Stimulated activated CD4-positive, alpha-beta T cell treated with anti-CD3 and anti-CD28 coated beads, Interleukin-15, amount 100 ng/mL, for 48 hours (primary cell): ENCODE results near the gene SPINT1.

Source experiments
- DNase-seq, 2 donors: peaks; one replicate each; pipeline ENCODE4 v3.0.0-alpha.2; 2020; ENCODE audit warnings: low read depth in 2 of 2

The SPINT1 gene

DNA sequence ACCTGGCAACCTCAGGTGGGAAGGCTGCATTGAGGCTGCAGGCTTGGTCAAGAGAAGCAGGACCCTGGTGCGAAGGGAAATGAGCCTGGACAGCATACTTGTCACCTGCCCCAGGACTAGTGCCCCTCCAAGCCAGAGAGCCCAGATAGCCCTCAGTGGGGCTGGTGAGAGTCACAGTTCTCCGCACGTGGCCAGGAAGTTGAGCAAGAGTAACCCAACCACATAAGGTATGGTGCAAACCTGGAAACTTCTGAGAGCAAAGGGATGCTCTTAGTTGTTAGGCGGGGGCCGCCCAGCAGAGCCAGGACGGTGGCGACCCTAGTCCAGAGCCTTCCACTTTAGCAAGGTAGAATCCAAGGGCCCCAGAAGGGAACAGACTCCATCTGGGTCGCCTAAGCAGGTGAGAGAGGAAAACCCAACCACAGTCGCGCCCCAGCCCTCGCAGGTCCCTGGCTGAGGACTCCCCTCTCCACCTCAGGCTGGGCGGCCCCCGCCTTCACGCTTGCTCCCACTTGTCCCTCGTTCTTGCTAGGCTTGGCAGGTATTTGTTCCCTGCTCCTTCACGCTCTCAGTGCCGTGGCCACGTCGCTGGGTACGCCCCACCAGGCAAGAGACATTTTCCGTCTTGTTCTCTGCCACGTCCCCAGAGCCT lies 49.3 kb downstream of the SPINT1 start:
- no peak for DNase-seq

DNA sequence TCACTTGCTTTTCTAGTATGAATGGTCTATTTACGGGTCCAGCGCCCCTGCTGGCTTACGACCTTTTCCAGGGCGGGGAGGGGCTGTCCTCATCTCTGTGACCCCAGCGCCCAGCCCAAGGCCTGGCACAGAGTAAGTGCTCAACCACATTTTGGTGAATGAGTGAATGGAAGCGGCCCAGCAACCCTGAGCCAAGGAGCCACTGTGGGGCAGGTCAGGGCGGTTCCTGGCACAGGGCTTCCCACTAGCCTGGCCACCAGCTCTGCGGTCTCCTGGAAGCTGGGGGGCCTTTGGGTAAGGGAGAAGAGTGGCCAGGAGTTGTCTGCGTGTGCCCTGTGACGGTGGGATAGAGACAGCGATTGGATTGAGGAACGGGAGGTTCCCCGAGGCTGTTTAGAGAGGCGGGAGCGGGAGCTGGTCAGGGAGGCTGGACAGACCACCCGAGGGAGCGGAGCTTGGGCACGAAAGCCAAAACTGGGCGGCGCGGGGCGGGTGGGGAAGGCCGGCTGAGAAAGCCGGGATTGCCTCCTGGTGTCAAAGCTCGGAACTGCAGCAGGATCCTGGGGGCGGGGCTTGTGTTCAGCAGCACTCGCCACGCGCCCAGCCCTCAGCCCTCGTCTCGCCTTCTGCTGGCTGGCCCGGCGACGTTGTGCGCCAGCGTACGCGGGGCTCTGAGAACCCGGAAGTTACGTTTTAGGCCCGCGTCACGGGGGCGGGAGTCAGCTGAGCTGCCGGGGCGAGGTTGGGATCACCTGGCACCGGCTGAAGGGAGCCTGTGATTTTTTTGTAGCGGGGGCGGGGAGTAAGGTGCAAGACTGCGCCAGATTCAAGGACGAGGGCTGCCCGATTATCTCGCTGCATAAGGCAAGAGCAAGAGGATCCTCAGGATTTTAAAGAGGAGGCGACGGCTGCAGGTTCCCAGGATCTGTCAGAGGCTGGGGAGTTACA lies 50.2 kb downstream of the SPINT1 start, which contains the start of gene VPS18:
TSS of gene VPS18 (plus strand) at position 718 of the 948 bp plus-strand sequence. CDS start 319 bp downstream, outside the sequence.
- DNase-seq = peak; percentile 97 to 99

DNA sequence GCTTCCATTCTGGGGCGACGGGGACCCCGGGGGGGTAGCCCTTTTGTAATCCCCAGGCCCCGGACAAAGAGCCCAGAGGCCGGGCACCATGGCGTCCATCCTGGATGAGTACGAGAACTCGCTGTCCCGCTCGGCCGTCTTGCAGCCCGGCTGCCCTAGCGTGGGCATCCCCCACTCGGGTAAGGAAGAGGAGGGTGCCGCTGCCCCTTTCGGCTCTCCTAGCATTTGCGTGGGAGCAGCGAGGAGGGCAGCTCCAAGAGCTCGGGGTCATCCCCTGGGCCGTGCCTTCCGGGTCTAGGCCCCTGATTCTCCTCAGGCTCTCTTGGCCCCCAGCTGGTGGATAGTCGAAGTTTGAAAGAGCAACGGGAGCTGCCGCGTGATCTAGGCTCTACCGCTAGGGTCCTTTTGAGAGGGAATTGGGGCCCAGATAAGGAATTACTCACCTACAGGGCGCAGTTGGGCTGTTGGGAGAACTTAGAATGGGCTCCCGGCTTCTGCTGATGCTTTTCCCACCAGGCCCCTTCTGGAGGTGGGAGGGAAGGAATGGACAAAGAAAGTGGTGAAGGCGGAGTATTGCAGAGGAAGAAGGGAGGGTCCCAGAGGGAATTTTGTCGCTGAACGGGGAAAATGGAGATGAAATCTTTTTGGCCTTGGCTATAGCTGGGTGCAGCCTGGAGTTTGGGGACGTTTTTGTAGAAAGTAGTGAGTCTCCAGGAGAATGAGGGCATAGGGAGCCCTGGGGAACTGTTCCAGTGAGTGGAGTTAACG lies 51.0 kb downstream of the SPINT1 start:
- DNase-seq = no peak

DNA sequence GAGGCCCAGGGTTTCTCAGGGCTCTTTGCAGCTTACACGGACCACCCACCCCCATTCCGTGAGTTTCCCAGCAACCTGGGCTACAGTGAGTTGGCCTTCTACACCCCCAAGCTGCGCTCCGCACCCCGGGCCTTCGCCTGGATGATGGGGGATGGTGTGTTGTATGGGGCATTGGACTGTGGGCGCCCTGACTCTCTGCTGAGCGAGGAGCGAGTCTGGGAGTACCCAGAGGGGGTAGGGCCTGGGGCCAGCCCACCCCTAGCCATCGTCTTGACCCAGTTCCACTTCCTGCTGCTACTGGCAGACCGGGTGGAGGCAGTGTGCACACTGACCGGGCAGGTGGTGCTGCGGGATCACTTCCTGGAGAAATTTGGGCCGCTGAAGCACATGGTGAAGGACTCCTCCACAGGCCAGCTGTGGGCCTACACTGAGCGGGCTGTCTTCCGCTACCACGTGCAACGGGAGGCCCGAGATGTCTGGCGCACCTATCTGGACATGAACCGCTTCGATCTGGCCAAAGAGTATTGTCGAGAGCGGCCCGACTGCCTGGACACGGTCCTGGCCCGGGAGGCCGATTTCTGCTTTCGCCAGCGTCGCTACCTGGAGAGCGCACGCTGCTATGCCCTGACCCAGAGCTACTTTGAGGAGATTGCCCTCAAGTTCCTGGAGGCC lies 55.8 kb downstream of the SPINT1 start:
- no peak for DNase-seq

DNA sequence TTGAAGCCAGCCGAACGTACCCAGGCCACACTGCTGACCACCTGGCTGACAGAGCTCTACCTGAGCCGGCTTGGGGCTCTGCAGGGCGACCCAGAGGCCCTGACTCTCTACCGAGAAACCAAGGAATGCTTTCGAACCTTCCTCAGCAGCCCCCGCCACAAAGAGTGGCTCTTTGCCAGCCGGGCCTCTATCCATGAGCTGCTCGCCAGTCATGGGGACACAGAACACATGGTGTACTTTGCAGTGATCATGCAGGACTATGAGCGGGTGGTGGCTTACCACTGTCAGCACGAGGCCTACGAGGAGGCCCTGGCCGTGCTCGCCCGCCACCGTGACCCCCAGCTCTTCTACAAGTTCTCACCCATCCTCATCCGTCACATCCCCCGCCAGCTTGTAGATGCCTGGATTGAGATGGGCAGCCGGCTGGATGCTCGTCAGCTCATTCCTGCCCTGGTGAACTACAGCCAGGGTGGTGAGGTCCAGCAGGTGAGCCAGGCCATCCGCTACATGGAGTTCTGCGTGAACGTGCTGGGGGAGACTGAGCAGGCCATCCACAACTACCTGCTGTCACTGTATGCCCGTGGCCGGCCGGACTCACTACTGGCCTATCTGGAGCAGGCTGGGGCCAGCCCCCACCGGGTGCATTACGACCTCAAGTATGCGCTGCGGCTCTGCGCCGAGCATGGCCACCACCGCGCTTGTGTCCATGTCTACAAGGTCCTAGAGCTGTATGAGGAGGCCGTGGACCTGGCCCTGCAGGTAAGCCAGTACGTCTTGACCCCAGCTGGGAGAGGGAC lies 56.6 kb downstream of the SPINT1 start:
- DNase-seq = no peak

DNA sequence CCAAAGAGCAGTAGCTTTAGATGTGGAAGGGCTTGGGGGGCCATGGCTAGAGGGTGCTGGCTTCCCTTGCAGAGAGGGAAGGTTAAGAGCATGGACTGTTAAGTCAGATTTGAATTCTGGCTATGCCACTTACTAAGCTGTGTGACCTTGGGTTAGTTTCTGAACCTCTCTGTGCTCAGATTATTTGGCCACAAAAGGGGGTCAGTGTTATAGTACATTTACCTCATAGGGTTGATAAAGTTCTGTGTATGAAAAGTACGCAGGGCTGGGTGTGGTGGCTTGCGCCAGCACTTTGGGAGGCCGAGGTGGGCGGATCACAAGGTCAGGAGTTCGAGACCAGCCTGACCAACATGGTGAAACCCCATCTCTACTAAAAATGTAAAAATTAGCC lies 57.2 kb downstream of the SPINT1 start:
- DNase-seq = no peak

DNA sequence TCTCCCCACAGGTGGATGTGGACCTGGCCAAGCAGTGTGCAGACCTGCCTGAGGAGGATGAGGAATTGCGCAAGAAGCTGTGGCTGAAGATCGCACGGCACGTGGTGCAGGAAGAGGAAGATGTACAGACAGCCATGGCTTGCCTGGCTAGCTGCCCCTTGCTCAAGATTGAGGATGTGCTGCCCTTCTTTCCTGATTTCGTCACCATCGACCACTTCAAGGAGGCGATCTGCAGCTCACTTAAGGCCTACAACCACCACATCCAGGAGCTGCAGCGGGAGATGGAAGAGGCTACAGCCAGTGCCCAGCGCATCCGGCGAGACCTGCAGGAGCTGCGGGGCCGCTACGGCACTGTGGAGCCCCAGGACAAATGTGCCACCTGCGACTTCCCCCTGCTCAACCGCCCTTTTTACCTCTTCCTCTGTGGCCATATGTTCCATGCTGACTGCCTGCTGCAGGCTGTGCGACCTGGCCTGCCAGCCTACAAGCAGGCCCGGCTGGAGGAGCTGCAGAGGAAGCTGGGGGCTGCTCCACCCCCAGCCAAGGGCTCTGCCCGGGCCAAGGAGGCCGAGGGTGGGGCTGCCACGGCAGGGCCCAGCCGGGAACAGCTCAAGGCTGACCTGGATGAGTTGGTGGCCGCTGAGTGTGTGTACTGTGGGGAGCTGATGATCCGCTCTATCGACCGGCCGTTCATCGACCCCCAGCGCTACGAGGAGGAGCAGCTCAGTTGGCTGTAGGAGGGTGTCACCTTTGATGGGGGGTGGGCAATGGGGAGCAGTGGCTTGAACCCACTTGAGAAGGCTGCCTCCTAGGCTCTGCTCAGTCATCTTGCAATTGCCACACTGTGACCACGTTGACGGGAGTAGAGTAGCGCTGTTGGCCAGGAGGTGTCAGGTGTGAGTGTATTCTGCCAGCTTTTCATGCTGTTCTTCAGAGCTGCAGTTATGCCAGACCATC lies 59.0 kb downstream of the SPINT1 start:
- DNase-seq = no peak

DNA sequence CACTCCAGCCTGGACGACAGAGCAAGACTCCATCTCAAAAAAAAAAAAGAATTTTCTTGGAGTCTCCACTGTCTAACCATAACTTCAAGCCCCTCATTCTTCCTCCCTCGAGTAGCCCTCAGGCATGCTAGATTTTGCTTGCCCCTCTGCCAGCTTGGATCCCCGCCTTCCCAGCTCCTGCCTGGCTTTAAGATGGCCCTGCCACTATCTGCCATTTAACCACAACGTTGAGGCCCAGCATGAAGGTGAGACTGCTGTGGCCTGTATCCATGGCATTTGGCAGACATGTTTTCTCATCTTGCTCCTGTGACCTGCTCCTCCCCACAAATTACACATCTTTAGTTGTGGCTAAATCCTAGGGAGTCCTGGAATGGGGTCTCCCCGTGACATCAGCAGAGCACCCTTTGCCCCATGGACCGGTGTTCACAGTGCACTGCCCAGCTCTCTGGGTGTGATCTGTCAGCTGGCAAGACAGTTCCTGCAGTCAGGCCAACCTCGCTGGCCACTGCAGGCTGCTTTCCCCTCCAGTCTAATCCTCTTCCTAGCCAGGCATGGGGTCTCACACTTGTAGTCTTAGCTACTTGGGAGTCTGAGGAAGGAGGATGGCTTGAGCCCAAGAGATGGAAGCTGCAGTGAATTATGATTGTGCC lies 60.8 kb downstream of the SPINT1 start:
- DNase-seq = no peak

DNA sequence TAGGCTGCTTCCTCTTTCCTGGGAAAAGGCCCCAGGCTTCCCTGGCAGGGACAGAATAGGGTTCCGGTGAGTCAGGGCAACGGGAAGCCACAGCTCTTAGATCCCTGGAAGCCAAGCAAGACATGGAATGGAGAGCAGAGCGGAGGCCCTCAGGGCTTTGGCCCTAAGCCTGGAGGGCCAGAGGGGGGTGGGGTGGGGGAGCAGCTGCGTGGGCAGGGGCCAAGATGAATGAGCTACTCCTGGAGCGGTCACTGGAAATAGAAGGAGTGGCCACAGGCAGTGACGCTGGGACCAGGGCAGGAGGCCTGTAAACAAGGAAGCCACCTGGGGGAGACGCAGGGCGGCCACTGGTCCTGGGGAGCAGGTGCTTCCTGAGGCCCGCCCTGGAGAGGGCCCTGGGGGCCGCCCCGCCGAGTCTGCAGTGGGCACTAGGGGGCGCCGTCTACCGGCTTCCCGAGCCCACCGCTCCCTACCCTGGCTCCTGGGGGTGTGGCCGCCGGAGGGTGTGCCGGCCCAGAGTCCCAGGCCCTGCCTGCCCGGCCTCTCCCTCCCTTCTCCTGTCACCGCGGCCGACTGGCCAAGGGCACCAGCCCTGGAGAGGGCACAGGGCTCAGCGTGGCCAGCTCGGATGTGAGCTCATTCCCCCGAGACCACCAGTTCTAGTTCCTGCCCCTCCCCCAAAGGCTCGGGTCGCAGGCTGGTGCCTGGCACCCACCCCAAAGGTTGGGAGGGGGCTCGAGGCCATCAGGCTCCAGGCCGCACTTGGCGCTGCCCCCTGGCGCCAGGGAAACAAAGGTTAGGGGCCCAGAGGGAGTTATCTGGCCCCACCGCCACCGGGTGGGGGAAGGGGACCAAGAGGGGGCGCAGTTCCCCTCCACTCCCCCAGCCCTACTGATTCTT lies 62.5 kb downstream of the SPINT1 start:
- peak; percentile 53 to 80 for DNase-seq

DNA sequence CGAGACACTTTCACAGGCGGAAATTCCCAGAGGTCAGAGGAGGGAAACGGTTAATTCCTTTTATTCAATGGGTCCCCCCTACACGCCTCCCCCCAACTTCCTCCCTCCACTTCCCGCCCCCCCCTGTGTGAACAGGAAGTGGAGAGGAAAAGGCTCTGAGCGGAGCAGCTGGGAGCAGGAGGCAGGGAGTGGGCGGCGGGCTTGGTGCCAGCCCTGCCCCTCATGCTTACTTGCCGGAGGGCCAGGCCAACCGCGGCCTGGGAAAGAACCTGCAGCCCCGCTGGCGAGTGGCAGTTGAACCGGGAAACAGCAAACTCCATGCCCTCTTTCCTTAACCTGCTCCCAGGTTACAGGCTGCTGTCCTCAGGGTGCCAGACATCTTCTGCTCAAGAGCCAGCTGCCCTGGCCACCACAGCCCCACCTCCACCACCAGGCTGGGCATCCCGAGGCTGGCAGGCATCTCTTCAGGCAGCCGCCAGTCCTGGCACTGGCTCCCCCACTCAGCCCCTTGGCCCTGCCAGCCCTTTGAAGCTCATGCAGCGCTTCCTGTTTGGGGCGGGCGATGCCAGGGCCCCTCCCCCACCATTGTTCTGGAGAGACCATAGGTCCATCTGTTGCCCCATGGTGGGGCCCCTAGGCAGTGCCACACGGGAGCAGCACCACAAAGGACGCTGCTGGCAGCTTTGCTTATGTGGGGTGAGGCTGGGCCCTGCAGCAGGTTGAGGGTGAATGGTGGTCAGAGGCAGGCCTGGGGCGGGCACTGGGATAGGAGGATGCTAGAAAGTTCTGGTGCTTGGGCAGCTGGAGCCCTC lies 63.3 kb downstream of the SPINT1 start:
- DNase-seq = peak in 1 of 2 donors; percentile 43
